ENCODE measurements around the gene ASCL2.

ASCL2 gene

DNA sequence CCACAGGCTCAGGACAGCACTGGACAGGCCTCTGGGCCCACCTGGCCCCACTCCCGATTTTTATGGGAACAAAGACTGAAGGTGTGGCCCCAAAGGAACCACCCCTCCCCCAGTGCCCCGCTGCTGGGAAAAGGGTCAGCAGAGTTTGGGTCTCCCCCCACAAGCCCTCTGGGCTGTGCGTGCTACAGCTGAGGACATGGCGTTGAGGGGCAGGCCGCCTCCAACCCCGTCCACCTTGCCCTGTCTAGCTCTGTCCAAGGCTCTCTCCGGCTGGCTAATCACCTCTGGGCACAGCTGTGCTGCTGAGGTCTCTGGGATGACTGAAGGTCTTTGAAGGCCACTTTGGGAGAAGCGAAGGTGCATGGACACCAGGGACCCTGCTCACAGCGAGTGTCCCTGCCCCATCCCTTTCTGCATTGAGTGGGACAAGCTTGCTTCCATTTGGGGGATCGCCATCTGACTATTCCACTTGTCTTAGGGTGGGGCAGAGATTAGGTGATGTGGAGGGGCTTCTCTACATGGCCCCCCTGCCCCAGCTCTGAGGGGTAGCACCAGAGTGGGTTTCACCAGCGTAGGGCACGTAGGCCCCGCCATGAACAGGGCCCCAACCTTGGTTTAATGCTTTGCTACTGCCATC lies 6.5 kb downstream of the ASCL2 start:
- Histone ChIP-seq H3K4me3 (ENCODE audit: low read length) (no peak overlapping the region), H3K27ac (ENCODE audit: low read depth, low read length) (no peak overlapping the region), H3K4me1 (ENCODE audit: control insufficient read depth, low read length) (peaks cover 17% of the 10 kb centered on the region), H3K4me2 (ENCODE audit: low read length) (no peak overlapping the region), H3K9me2 (replicated peaks; ENCODE audit: control insufficient read depth, low read length) (no peaks in the 10 kb centered on the region), H3K79me2 (ENCODE audit: control insufficient read depth, low read length) (no peaks in the 10 kb centered on the region), H3K36me3 (ENCODE audit: control insufficient read depth, low read length) (no peaks in the 10 kb centered on the region), H3F3A (ENCODE audit: control insufficient read depth, insufficient read depth) (peaks cover 3% of the 10 kb centered on the region; the same call in 1 of the 2 replicates), H3K9me3 (ENCODE audit: control insufficient read depth, insufficient read depth, low read length) (no peaks in the 10 kb centered on the region), H4K20me1 (ENCODE audit: control insufficient read depth, insufficient read depth, low read depth, low read length) (no peaks in the 10 kb centered on the region), H3K27me3 (ENCODE audit: control insufficient read depth, low read length) (peaks cover 5% of the 10 kb centered on the region)
- TF ChIP-seq, protein P1, sequence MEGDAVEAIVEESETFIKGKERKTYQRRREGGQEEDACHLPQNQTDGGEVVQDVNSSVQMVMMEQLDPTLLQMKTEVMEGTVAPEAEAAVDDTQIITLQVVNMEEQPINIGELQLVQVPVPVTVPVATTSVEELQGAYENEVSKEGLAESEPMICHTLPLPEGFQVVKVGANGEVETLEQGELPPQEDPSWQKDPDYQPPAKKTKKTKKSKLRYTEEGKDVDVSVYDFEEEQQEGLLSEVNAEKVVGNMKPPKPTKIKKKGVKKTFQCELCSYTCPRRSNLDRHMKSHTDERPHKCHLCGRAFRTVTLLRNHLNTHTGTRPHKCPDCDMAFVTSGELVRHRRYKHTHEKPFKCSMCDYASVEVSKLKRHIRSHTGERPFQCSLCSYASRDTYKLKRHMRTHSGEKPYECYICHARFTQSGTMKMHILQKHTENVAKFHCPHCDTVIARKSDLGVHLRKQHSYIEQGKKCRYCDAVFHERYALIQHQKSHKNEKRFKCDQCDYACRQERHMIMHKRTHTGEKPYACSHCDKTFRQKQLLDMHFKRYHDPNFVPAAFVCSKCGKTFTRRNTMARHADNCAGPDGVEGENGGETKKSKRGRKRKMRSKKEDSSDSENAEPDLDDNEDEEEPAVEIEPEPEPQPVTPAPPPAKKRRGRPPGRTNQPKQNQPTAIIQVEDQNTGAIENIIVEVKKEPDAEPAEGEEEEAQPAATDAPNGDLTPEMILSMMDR (IDR thresholded peaks at IDR 0.05; ENCODE audit: low read depth, low read length, poor library complexity, severe bottlenecking) = no peak
- TF ChIP-seq EZH2phosphoT487 (IDR thresholded peaks at IDR 0.05; ENCODE audit: borderline replicate concordance, low read length) = no peak

DNA sequence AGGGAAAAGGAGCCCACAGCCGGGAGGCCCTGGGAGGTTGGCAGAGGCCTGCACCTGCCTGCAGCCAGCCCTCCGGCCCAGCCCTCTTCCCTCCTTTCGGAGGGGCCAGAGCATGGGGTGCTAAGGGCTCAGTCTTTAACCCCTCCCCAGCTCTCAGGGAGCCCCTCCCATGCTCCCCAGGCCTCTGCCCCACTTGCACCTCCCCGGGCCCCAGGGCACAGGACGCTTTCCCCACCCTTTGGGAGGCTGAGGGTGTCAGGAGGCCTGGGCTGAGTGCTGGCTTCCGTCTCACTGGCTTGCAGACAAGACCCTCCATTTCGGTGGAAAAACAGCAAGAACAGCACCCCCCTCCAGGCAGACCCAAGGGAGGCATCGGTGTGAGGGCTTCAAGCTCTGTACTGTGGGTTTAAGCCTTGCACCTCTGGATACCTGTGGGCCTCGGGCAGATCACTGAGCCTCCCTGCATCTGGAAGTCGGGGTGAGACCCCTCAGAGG lies 7.3 kb downstream of the ASCL2 start:
- Histone ChIP-seq H4K20me1 (ENCODE audit: control insufficient read depth, insufficient read depth, low read depth, low read length) (no peaks in the 10 kb centered on the region), H3K27me3 (ENCODE audit: control insufficient read depth, low read length) (no peaks in the 10 kb centered on the region), H3K4me1 (ENCODE audit: control insufficient read depth, low read length) (peaks cover 17% of the 10 kb centered on the region), H3K27ac (ENCODE audit: low read depth, low read length) (no peak overlapping the region), H3F3A (ENCODE audit: control insufficient read depth, insufficient read depth) (peaks cover 3% of the 10 kb centered on the region; the same call in 1 of the 2 replicates), H3K79me2 (ENCODE audit: control insufficient read depth, low read length) (no peaks in the 10 kb centered on the region), H3K36me3 (ENCODE audit: control insufficient read depth, low read length) (no peaks in the 10 kb centered on the region), H3K9me2 (replicated peaks; ENCODE audit: control insufficient read depth, low read length) (no peaks in the 10 kb centered on the region), H3K4me2 (ENCODE audit: low read length) (no peak overlapping the region), H3K4me3 (ENCODE audit: low read length) (no peak overlapping the region), H3K9me3 (ENCODE audit: control insufficient read depth, insufficient read depth, low read length) (no peaks in the 10 kb centered on the region)
- no peak for TF ChIP-seq EZH2phosphoT487 (IDR thresholded peaks at IDR 0.05; ENCODE audit: borderline replicate concordance, low read length)
- TF ChIP-seq, protein P1 (IDR thresholded peaks at IDR 0.05; ENCODE audit: low read depth, low read length, poor library complexity, severe bottlenecking) = no peak

DNA sequence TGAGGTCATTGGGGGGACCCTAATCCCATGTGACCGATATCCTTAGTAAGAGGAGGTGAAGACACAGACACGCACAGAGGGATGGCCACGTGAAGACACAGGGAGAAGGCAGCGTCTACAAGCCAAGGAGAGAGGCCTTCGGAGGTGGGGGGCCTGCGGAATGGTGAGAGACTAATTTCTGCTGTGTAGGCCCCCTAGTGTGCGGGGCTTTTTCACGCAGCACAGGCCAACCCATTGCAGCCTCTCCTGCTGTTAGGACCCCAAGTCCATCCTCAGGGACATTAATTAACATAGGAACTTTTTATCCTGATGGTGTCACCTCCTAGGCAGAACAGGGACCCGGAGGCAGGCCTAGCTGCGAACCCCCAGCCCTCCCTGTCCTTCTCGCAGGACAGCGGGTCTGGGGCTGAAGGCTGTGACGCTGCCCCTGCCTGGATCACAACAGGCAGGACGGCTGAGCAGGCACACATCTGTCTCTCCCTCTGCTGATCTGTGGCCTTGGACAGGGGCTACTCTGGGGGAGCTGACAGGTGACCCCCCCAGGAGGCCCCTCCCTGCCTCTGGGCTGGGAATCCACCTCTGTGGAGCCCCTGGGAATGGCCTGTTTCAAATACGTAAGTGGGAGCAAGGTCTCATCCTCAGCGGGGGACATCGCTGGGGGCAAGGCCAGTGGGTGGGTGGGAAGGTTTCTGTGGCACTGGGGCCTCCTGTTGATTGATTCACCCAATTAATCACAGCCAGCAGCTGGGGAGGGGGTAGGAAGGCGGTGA lies 7.9 kb downstream of the ASCL2 start:
- Histone ChIP-seq H3K9me2 (replicated peaks; ENCODE audit: control insufficient read depth, low read length) (no peaks in the 10 kb centered on the region), H3K4me3 (ENCODE audit: low read length) (no peak overlapping the region), H3K4me1 (ENCODE audit: control insufficient read depth, low read length) (peaks cover 17% of the 10 kb centered on the region), H3K4me2 (ENCODE audit: low read length) (no peak overlapping the region), H3K79me2 (ENCODE audit: control insufficient read depth, low read length) (no peaks in the 10 kb centered on the region), H3K27ac (ENCODE audit: low read depth, low read length) (no peak overlapping the region), H4K20me1 (ENCODE audit: control insufficient read depth, insufficient read depth, low read depth, low read length) (no peaks in the 10 kb centered on the region), H3F3A (ENCODE audit: control insufficient read depth, insufficient read depth) (peaks cover 3% of the 10 kb centered on the region; the same call in 1 of the 2 replicates), H3K27me3 (ENCODE audit: control insufficient read depth, low read length) (no peaks in the 10 kb centered on the region), H3K9me3 (ENCODE audit: control insufficient read depth, insufficient read depth, low read length) (no peaks in the 10 kb centered on the region), H3K36me3 (ENCODE audit: control insufficient read depth, low read length) (no peaks in the 10 kb centered on the region)
- TF ChIP-seq, protein P1 (IDR thresholded peaks at IDR 0.05; ENCODE audit: low read depth, low read length, poor library complexity, severe bottlenecking) = no peak
- no peak for TF ChIP-seq EZH2phosphoT487 (IDR thresholded peaks at IDR 0.05; ENCODE audit: borderline replicate concordance, low read length)
